Endothelial cell of umbilical vein (primary cell): ENCODE measurements around the gene PACS1. TPM values are rescaled to one million over a fixed set of nuclear protein-coding genes. Genes with fewer than 3 reads are reported as not detected.

ENCODE experiments used
- BruUV-seq: library from RNA; stranded (reverse); fragments of 400-500 nt; replicated peaks from 2 replicates; lab custom pipeline; 2021; lab: Mats Ljungman, UMichigan
- CTCF ChIA-PET: fragments of 300-600, 350-600 bp; sonication (Branson Sonifier 250); formaldehyde crosslinking; loops from one replicate; lab custom pipeline; 2021; ENCODE audit warnings: antibody characterized with exemption, inconsistent platforms; lab: Charles Lee
- POLR2A ChIA-PET: fragments of 300-600, 350-600 bp; sonication (Branson Sonifier 250); formaldehyde crosslinking; loops from one replicate; lab custom pipeline; 2021; ENCODE audit warnings: antibody characterized with exemption, inconsistent platforms; lab: Charles Lee
- DNase-seq: peaks from one replicate; pipeline ENCODE4 v3.0.0-alpha.2; 2011; ENCODE audit warnings: low read depth, low spot score
- FAIRE-seq: peaks from 2 replicates; lab custom pipeline; 2011; peaks lifted over from hg19 to GRCh38; lab: Jason Lieb, UNC
- H2AFZ ChIP-seq: 2 replicates; pipeline ENCODE4 v1.6.0; 2012; ENCODE audit warnings: low read depth, low read length, control low read depth, inconsistent platforms
- H3K27ac ChIP-seq: 2 replicates; pipeline ENCODE4 v1.5.1; 2011; ENCODE audit warnings: low read depth, mild to moderate bottlenecking, control low read depth, low read length, moderate library complexity; ENCODE audit not compliant: insufficient read depth
- H3K27me3 ChIP-seq, 2 experiments: 2 replicates each; pipeline versions ENCODE4 v1.6.0 to v1.6.1; 2011; ENCODE audit warnings: low read length in 2 of 2, mixed read lengths in 1 of 2; ENCODE audit not compliant: control insufficient read depth in 2 of 2, insufficient read depth in 2 of 2
- H3K36me3 ChIP-seq, 2 experiments: 2 replicates in 1 of 2; 3 replicates in 1 of 2; pipeline ENCODE4 v1.5.1; 2011; ENCODE audit warnings: low read length in 2 of 2, mild to moderate bottlenecking in 1 of 2, moderate library complexity in 1 of 2; ENCODE audit not compliant: control insufficient read depth in 2 of 2, insufficient read depth in 2 of 2; ENCODE audit errors: extremely low read depth in 1 of 2
- H3K4me1 ChIP-seq: 3 replicates; pipeline ENCODE4 v1.5.1; 2011; ENCODE audit warnings: mild to moderate bottlenecking, low read length; ENCODE audit not compliant: control insufficient read depth, insufficient read depth; ENCODE audit errors: extremely low read depth
- H3K4me2 ChIP-seq: 2 replicates; pipeline ENCODE4 v1.6.1; 2011; ENCODE audit warnings: low read length, control low read depth, mixed read lengths; ENCODE audit not compliant: insufficient read depth
- H3K4me3 ChIP-seq, 3 experiments: fragments of 200-600 bp in 1 of 3; sonication (generic), shearing (Covaris generic) in 1 of 3; replicated peaks in 1 of 3; 2 replicates each; pipeline ENCODE4 v1.5.1; 2011 to 2016; ENCODE audit warnings: control low read depth in 3 of 3, low read length in 3 of 3, mild to moderate bottlenecking in 2 of 3, inconsistent platforms in 1 of 3, low read depth in 1 of 3, moderate library complexity in 1 of 3; ENCODE audit not compliant: insufficient read depth in 1 of 3
- H3K79me2 ChIP-seq: 2 replicates; pipeline ENCODE4 v1.6.0; 2012; ENCODE audit warnings: low read length, inconsistent platforms; ENCODE audit not compliant: control insufficient read depth, insufficient read depth
- H3K9ac ChIP-seq: replicated peaks from 2 replicates; pipeline ENCODE3; 2011; ENCODE audit warnings: low read length, control low read depth; ENCODE audit not compliant: insufficient read depth; ENCODE audit errors: extremely low read depth
- H3K9me1 ChIP-seq: replicated peaks from 3 replicates; pipeline ENCODE4 v1.6.0; 2011; ENCODE audit warnings: mild to moderate bottlenecking, low read length; ENCODE audit not compliant: control insufficient read depth, insufficient read depth; ENCODE audit errors: extremely low read depth
- H3K9me3 ChIP-seq: replicated peaks from 2 replicates; pipeline ENCODE4 v1.5.1; 2012; ENCODE audit warnings: low read length, inconsistent platforms; ENCODE audit not compliant: control insufficient read depth, insufficient read depth
- H4K20me1 ChIP-seq: replicated peaks from 2 replicates; pipeline ENCODE3; 2011; ENCODE audit warnings: mild to moderate bottlenecking, low read length; ENCODE audit not compliant: control insufficient read depth, insufficient read depth; ENCODE audit errors: extremely low read depth
- EZH2 ChIP-seq: IDR thresholded peaks from 2 replicates; pipeline ENCODE4 v1.6.1; 2012; ENCODE audit warnings: borderline replicate concordance, low read depth, mild to moderate bottlenecking, moderate library complexity, low read length, inconsistent platforms; ENCODE audit not compliant: severe bottlenecking
- FOS ChIP-seq: IDR thresholded peaks from 2 replicates; pipeline ENCODE4 v1.6.1; 2011; ENCODE audit warnings: mild to moderate bottlenecking, low read length, moderate library complexity, borderline replicate concordance; ENCODE audit not compliant: insufficient read depth
- GATA2 ChIP-seq: IDR thresholded peaks from 2 replicates; pipeline ENCODE4 v1.7.0; 2011; ENCODE audit warnings: low read depth, mild to moderate bottlenecking, moderate library complexity, mixed read lengths, low read length; ENCODE audit not compliant: insufficient read length, insufficient read depth
- JUN ChIP-seq: IDR thresholded peaks from 2 replicates; pipeline ENCODE4 v1.6.1; 2011; ENCODE audit warnings: borderline replicate concordance, low read depth; ENCODE audit not compliant: insufficient read length, insufficient read depth
- MYC ChIP-seq: IDR thresholded peaks from one replicate; pipeline ENCODE4 v1.6.1; 2011; ENCODE audit warnings: mild to moderate bottlenecking, low read depth, low read length
- POLR2A ChIP-seq: IDR thresholded peaks from 2 replicates; pipeline ENCODE4 v1.6.1; 2012; ENCODE audit warnings: low read depth, mild to moderate bottlenecking, control low read depth, low read length
- POLR2AphosphoS5 ChIP-seq: IDR thresholded peaks from 2 replicates; pipeline ENCODE4 v1.6.1; 2012; ENCODE audit warnings: low read depth, mild to moderate bottlenecking, control low read depth, low read length, moderate library complexity; ENCODE audit not compliant: insufficient read depth
- dilution Hi-C: fragments of 300-500 bp; cut with MboI; formaldehyde crosslinking; loops from one replicate; pipeline ENCODE4 v1.15.0; 2019; ENCODE audit warnings: low sequenced_read_pairs; ENCODE audit not compliant: extremely low pct_ligation_motif_present
- intact Hi-C: fragments of 100-400 bp; cut with micrococcal nuclease; formaldehyde crosslinking; loops from one replicate; pipeline ENCODE4 v1.10.0; 2022
- polyA plus RNA-seq, 4 experiments: library from polyadenylated mRNA; depleted of rRNA in 3 of 4; stranded (reverse) in 3 of 4; unstranded in 1 of 4; fragments of >200 nt; gene quantifications; 2 replicates each; pipeline versions ENCODE4 v1.2.1 to v1.2.3, GENCODE V29; 2011 to 2012; ENCODE audit warnings: missing spikeins in 1 of 4
- total RNA-seq: library from RNA; stranded (reverse); gene quantifications from 2 replicates; pipeline ENCODE4 v1.2.3, GENCODE V29; 2021
- TF ChIP-seq, protein P1 (sequence below): IDR thresholded peaks from 2 replicates; pipeline ENCODE4 v1.6.1; 2011; ENCODE audit not compliant: insufficient read depth, insufficient read length
- TF ChIP-seq, protein P2 (sequence below), 2 donors: IDR thresholded peaks; 1 replicate in 1 of 2; 2 replicates in 1 of 2; pipeline ENCODE4 v1.5.1; 2011; ENCODE audit warnings: low read length in 2 of 2, mild to moderate bottlenecking in 2 of 2, moderate library complexity in 2 of 2, control low read depth in 1 of 2, inconsistent platforms in 1 of 2, low read depth in 1 of 2; ENCODE audit not compliant: insufficient read depth in 1 of 2; ENCODE audit errors: extremely low read depth in 1 of 2

Gene PACS1
- total and polyA plus RNA-seq, 2 donors (not counting 3 experiments of a cell fraction or from before 2014, with no cell fraction given): 26.4 to 64.4 TPM

DNA sequence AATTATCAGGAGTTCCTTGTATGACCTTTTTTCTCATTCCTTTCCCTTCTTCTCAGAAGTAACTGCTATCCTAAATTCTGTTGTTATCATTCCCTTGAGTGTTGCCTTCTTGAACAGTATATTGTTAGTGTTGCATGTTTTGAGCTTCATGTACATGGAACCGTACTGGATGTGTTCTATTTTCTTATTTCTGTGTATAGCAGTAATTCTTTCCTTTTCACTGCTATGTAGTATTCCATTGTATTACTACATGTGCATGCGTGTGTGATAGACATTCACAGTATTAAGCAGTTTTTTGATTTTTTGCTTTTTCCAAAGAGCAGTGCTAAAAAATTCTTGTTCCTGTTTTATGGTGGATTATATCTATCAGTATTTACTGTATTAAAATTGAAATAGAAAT is 108.1 kb downstream of the PACS1 start:
- DNase-seq: no peak
- dilution Hi-C loops (no loop called here), intact Hi-C loops (no loop called here)
- H3K4me1 ChIP-seq: no peaks in the 10 kb centered on the region
- no peak for TF ChIP-seq GATA2
- TF ChIP-seq, protein P1, sequence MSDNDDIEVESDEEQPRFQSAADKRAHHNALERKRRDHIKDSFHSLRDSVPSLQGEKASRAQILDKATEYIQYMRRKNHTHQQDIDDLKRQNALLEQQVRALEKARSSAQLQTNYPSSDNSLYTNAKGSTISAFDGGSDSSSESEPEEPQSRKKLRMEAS: no peak
- TF ChIP-seq EZH2: no peak
- no peak for TF ChIP-seq POLR2A
- TF ChIP-seq, protein P2, sequence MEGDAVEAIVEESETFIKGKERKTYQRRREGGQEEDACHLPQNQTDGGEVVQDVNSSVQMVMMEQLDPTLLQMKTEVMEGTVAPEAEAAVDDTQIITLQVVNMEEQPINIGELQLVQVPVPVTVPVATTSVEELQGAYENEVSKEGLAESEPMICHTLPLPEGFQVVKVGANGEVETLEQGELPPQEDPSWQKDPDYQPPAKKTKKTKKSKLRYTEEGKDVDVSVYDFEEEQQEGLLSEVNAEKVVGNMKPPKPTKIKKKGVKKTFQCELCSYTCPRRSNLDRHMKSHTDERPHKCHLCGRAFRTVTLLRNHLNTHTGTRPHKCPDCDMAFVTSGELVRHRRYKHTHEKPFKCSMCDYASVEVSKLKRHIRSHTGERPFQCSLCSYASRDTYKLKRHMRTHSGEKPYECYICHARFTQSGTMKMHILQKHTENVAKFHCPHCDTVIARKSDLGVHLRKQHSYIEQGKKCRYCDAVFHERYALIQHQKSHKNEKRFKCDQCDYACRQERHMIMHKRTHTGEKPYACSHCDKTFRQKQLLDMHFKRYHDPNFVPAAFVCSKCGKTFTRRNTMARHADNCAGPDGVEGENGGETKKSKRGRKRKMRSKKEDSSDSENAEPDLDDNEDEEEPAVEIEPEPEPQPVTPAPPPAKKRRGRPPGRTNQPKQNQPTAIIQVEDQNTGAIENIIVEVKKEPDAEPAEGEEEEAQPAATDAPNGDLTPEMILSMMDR (IDR thresholded peaks at IDR 0.05; ENCODE audit: extremely low read depth in 1 of 2, insufficient read depth in 1 of 2, low read depth in 1 of 2, low read length in 2 of 2): no peak
- TF ChIP-seq JUN: no peak
- TF ChIP-seq FOS: no peak
- no peak for TF ChIP-seq MYC
- no peak for TF ChIP-seq POLR2AphosphoS5
- CTCF ChIA-PET: interaction anchor here (0.5 to 2.0 kb wide), 2 partner anchors 18 to 36 kb away, joined by 5 to 7 read pairs; no protein-coding TSS in a partner anchor
- no TSS peak for BruUV-seq
- H3K4me2 ChIP-seq: no peak overlapping the region
- no peak overlapping the region for H2AFZ ChIP-seq
- no peak overlapping the region for H3K27ac ChIP-seq
- no peaks in the 10 kb centered on the region for H3K9me3 ChIP-seq
- no peak overlapping the region for H3K9ac ChIP-seq
- H4K20me1 ChIP-seq: no peaks in the 10 kb centered on the region
- H3K4me3 ChIP-seq: no peak overlapping the region
- H3K36me3 ChIP-seq: no peaks in the 10 kb centered on the region
- H3K79me2 ChIP-seq: no peaks in the 10 kb centered on the region
- POLR2A ChIA-PET: no interaction called here
- no peak for FAIRE-seq
- no peaks in the 10 kb centered on the region for H3K27me3 ChIP-seq
- H3K9me1 ChIP-seq: no peaks in the 10 kb centered on the region
